Measurements from ENCODE around the gene BRD3.

The BRD3 gene

DNA sequence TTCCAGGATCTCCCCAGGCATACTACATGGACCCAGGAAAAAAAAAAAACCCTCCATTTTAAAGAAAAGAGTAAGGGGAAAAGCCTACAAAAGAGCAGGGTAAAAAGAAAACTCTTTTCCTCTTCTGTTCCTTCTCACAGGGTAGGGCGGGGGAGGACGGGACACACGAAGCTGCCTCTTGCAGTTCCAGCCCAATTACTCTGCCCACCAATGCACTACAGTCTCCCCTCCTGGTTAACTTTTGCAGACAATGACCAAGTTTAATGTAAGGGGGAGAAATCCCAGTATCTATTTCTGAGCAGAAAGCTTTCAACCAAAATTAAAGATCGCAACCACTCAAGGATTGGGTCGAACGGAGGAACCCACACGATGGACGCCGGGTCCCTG lies 1.3 kb downstream of the BRD3 start:
- DNase-seq = no peak

DNA sequence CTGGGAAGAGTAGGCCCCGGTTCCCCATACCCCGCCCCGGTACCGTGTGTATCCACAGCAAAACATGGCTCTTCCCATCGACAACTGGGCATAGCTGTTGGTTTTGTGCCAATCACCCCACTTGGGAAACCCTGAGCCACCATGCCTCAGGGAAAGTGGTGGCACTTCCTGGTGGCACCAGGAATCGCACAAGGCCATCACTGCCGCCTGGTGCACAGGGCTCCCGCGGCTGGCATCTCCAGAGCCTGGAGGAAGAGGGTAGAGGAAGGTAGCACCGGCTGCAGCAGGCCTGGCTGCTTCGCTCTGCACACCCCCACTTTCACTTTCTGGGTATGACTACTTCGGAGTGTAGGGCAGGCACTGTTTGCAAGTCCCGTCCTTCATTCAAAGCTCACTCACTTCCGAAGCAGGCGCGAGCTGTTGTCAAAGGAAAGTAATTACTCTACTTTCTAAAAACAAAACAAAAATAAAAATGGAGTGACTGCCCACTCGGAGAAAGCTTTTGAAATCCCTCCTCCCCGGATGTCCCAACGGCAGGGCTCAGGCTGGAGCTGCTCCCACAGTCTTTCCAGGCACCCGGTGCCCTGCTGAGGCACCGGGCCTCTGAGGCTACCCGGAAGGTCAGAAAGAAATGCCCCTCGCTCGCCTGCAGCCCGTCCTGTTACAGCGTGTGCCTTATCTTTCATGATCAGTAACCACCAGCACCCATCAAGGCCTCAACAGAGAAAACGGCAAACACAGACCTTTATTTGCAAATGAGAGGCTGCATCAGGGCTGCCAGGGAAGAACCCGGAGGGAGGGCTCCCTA lies 2.0 kb downstream of the BRD3 start:
- DNase-seq = no peak

DNA sequence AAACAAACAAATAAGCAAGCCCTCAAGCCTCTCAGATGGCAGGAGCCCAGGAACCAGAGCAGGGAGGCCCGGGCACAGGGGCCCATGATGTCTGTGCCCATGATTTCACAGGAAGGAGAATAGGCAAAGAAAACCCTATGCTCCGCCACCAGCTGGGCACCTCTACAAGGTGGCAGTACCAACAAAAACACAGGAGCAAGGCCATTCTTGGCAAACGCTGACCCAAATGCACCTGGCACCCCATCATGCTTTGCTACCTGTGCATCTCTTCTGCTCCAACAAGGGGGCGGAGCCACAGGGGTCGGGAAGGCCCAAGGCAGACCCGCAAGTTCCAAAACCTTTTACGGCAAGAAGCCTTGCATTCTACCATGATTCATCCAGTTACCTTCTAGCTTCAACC lies 3.1 kb downstream of the BRD3 start:
- no peak for DNase-seq

GRCh38 chr9:134063571-134064450 lies 4.0 kb downstream of the BRD3 start:
- DNase-seq = no peak

DNA sequence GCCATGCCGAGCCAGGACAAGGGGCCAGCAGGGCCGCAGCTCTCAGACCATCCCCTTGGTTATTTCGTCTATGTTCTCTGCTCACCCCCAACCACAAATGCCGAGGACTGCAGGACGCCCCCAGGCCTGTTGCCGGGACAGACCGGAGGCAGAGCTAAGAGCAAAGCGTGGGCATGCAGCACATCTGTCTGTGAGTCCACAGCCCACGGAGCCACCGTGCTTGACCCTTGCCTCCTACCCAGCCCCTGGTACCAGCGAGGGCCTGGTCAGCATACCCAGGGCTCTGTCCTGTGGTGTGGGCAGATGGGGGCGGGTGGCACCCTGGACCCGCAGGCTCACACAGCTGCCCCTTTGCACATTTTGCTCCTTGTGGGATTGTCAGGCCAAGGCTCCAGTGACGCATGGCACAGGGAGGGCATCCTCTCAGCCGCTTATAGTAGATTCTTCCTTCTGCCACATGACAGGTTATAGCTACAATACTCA lies 4.7 kb downstream of the BRD3 start:
- DNase-seq = no peak

DNA sequence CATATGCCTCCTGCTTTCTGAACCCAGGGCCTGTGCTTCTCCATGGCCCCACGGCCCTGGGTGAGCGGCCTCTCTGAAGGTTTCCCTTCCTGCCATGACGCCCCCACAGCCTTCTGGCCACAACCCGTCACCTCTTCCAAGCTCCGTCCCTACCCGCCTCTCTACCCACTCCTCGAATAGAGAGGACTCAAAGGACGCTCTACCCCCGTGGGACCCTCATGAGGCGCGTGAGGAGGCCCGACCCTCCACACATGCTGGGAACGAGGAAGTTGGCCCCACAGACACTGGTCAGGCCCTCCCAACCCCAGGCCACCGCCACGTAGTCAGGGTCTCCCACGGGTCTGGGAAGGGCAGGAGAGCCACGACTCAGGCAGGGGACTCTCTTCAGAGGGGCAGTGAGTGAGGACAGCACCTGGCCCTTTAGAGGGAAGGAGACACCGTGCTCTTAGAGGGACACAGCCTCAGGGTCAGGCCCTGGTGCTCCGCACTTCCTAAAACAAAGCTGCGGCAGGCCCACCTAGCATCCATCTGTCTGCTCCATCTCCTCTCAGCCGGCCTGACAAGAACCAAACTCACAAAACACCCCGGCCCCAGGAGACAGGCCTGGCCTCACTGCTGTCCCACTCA lies 5.3 kb downstream of the BRD3 start:
- DNase-seq = no peak

DNA sequence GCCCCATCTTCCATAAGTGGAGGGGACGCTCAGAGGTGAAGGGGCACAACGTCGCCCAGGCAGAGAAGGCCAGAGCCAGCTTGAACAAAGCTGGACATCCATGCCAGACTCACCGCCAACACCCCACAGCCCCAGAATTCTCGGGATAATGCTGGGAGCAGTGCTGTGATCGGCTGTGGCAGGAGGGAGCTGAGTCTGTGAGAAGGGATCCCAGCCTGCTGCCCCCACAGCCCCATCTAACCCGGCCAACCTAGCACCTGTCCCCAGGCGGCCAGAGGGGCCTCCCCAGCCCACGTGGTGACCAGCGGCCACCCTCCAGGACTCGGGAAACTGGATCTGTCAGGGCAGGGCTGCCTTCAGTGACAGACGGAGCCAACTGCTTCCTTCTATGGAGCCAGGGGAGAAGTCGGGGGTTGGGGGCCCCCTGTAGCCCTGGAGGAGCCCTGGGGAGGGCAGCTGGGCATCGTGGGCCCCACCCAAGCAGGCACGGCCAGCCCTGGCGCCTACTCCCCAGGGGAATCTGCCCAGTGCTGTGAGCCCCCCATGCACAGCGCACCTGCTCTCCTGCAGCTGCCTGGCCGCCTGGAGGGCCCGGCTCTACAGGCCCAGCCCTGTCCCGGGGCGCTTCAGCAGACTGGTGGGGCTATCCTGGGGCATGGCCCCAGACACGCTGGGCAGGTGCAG lies 6.0 kb downstream of the BRD3 start:
- DNase-seq = no peak

- no peak for DNase-seq
Measured at GRCh38 chr9:134061019-134061687, 6.7 kb downstream of the BRD3 start.

DNA sequence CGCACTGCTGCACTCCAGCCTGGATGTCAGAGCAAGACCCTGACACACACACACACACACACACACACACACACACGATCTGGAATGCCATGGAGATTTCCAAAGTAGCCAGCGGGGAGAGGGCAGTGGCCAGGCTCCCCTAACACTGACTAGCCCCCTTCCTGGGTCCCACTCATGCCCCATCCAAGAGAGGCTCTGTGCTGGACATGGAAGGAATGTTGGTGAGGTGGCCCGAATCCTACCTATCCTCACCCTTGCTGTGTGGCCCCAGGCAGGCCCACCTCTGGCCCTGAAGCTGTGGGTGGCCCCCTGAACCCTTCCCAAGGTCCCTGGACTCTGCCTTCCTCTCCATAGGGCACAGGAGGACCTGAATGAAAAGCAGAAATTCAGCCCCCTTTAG lies 7.3 kb downstream of the BRD3 start:
- DNase-seq = no peak

- no peak for DNase-seq
Measured at GRCh38 chr9:134059661-134060395, 8.0 kb downstream of the BRD3 start.

GRCh38 chr9:134059188-134059641 lies 8.6 kb downstream of the BRD3 start:
- no peak for DNase-seq

GRCh38 chr9:134058716-134059115 lies 9.1 kb downstream of the BRD3 start:
- DNase-seq = no peak

- DNase-seq = no peak
Measured at GRCh38 chr9:134057751-134058701, 9.8 kb downstream of the BRD3 start.

DNA sequence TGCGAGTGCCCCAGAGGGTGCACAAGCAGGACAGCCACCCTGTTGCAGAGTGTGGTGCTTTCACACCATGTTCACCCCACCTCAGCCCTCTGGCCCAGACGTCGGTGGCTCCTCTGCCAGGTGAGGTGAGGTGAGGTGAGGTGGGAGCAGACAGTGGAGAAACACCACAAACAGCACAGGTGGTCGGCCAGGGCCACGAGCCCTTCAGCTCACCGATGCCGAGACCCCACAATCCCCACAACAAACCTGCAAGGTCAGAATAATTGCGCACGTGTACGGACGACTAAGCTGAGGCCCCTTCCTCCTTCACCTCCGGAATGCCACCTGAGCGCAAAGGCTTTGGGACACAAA lies 10.5 kb downstream of the BRD3 start:
- DNase-seq = no peak

DNA sequence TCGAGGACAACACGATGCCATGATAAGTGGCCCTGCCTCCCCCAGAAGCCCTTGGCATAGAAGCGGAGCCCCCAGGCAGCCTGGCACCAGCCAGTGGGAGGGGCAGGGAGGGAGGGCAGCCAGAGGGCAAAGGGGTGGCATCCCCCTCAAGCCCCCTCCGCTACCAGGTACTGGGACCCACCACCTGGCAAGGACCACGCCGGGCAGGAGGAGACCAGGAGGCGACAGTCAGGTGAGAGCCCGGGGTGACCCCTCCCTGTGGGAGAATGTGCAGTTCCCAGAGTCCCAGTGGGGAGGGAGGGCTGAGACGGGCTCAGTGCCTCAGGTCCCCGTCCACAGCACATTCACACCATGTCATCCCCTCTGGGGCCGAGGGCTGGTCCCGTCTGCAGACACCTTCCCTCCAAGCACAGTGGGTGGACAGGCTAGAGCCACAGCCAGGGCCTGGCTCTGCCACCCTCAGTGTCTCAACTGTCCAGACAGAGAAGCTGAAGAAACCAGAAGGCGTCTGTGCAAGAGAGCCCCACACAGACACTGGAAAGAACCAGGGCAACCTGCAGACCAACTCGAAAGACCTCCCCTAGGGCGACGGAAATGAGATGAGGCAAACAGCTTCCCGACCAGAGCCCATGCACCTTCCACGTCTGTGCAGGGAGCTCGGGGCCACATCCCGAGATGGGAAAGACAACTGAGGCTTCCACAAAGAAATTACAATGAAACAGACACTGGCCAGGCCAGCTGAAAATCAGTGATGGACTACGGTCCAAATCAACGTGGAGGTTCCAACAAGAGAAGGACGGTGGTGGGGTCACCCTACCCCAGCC lies 11.1 kb downstream of the BRD3 start:
- no peak for DNase-seq

GRCh38 chr9:134055981-134056461 lies 11.8 kb downstream of the BRD3 start:
- no peak for DNase-seq

DNA sequence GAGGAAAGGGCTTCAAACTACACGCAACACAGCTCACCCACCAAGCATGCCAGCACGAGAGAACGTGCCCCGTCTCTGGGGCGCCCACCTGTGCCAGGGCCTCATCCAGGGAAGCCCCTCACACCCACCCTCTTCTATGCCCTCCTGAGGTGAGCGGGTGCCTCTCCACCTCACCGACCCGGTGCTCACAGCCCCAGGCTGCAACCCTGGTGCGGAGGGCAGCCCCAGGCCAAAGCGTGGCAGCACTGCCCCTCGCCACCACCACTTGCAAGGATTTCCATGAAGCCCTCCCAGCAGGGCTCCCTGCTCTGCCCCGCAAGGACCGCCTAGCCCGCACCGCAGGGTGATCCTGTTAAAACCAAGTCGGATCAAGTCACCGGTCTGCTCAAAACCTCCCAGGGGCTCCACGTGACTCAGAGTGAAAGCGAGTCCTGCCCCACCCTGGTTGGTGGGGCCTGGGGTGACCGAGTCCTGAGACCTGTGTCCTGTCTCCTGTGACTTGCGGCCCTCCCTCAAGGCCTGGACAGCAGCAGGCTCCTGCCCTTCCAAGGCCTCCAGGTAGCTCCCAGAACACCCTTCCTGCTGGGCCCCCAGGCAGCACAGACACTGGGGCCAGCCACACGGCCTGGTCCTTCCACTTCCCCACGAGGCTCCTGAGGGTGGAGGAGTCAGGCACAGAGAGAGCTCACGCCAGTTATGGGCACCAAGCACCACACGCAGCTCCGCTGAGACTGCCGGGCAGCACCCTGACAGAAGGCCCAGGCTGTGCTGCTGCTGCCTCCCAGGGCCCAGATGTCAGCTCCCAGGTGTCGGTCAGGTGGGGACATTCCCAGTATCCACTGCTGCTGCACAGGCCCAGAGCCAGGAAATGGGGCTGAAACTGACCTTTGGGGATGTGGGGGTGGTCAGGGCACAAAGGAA lies 12.7 kb downstream of the BRD3 start:
- DNase-seq = no peak
